HCT116 (cell line): ENCODE measurements around the gene CLASP1. TPM values are rescaled to one million over a fixed set of nuclear protein-coding genes. Genes with fewer than 3 reads are reported as not detected.

Source experiments
- ATAC-seq: fragments of 200-7000 bp; cut with Tn5 transposase; 2 replicates; pipeline ENCODE4 v1.9.1; 2020; ENCODE audit warnings: mild to moderate bottlenecking, moderate library complexity
- BruUV-seq: library from RNA; stranded (reverse); fragments of 400-500 nt; replicated peaks from 2 replicates; lab custom pipeline; 2021; lab: Mats Ljungman, UMichigan
- CTCF ChIA-PET: fragments of 300-600 bp; sonication (Branson Sonifier 250); formaldehyde crosslinking; loops from one replicate; lab custom pipeline; 2021; ENCODE audit warnings: antibody characterized with exemption; lab: Charles Lee
- POLR2A ChIA-PET: fragments of 300-600, 350-600 bp; sonication (Branson Sonifier 250); formaldehyde crosslinking; loops from one replicate; lab custom pipeline; 2021; ENCODE audit warnings: antibody characterized with exemption; lab: Charles Lee
- RAD21 ChIA-PET, 2 experiments: fragments of 300-600 bp; sonication (Branson Sonifier 250); formaldehyde crosslinking; loops; one replicate each; lab custom pipeline; 2023; ENCODE audit warnings: low total read pairs in 2 of 2; ENCODE audit not compliant: uncharacterized antibody in 2 of 2, unreplicated experiment in 2 of 2, low non-redundant PET in 1 of 2; lab: Charles Lee
- DNase-seq: peaks from one replicate; pipeline ENCODE4 v3.0.0-alpha.2; 2010; ENCODE audit warnings: low read depth, low spot score
- H2AFZ ChIP-seq: fragments of 200-600 bp; shearing (Covaris generic), sonication (generic); 2 replicates; pipeline ENCODE4 v1.6.1; 2017; ENCODE audit warnings: low read depth, mixed run types, mixed read lengths, antibody characterized with exemption, low read length; ENCODE audit not compliant: poor library complexity, severe bottlenecking
- H3K27ac ChIP-seq: 2 replicates; pipeline ENCODE4 v1.5.1; 2012; ENCODE audit warnings: low read depth, low read length
- H3K27me3 ChIP-seq: fragments of 200-600 bp; sonication (generic); 2 replicates; pipeline ENCODE4 v1.6.1; 2016; ENCODE audit warnings: mixed run types, low read length, mixed read lengths; ENCODE audit not compliant: insufficient read depth
- H3K36me3 ChIP-seq, 2 experiments: fragments of 200-500 bp in 1 of 2; fragments of 200-600 bp in 1 of 2; sonication (Bioruptor generic) in 1 of 2; sonication (generic) in 1 of 2; 2 replicates each; pipeline versions ENCODE4 v1.5.1 to v1.6.1; 2014 to 2016; ENCODE audit warnings: low read length in 2 of 2, inconsistent platforms in 1 of 2, mixed read lengths in 1 of 2, mixed run types in 1 of 2; ENCODE audit not compliant: insufficient read depth in 2 of 2, control insufficient read depth in 1 of 2
- H3K4me1 ChIP-seq, 2 experiments: fragments of 200-600 bp in 1 of 2; sonication (generic) in 1 of 2; 2 replicates each; pipeline versions ENCODE4 v1.5.1 to v1.6.1; 2012 to 2017; ENCODE audit warnings: low read length in 2 of 2, inconsistent platforms in 1 of 2, mild to moderate bottlenecking in 1 of 2, mixed read lengths in 1 of 2, mixed run types in 1 of 2, moderate library complexity in 1 of 2; ENCODE audit not compliant: insufficient read depth in 2 of 2, control insufficient read depth in 1 of 2
- H3K4me2 ChIP-seq: fragments of 200-600 bp; sonication (generic); 2 replicates; pipeline ENCODE4 v1.6.1; 2017; ENCODE audit warnings: mixed run types, low read length, mixed read lengths
- H3K4me3 ChIP-seq, 2 experiments: fragments of 200-600 bp in 1 of 2; sonication (generic) in 1 of 2; replicated peaks in 1 of 2; 2 replicates each; pipeline ENCODE4 v1.5.1; 2011 to 2016; ENCODE audit warnings: low read length in 2 of 2, control low read depth in 1 of 2, low read depth in 1 of 2, mild to moderate bottlenecking in 1 of 2, mixed read lengths in 1 of 2, mixed run types in 1 of 2
- H3K79me2 ChIP-seq: fragments of 200-600 bp; sonication (generic); 2 replicates; pipeline ENCODE4 v1.6.1; 2017; ENCODE audit warnings: mild to moderate bottlenecking, mixed run types, low read length, moderate library complexity, mixed read lengths; ENCODE audit not compliant: insufficient read depth
- H3K9ac ChIP-seq: fragments of 200-600 bp; sonication (generic); 2 replicates; pipeline ENCODE4 v1.6.1; 2016; ENCODE audit warnings: low read length, mixed read lengths
- H3K9me2 ChIP-seq: fragments of 200-600 bp; sonication (generic), shearing (Covaris generic); 2 replicates; pipeline ENCODE4 v1.6.1; 2017; ENCODE audit warnings: mixed run types, mild to moderate bottlenecking, moderate library complexity; ENCODE audit not compliant: insufficient read depth
- H3K9me3 ChIP-seq, 2 experiments: fragments of 200-500 bp in 1 of 2; fragments of 200-600 bp in 1 of 2; sonication (Bioruptor generic) in 1 of 2; sonication (generic) in 1 of 2; 2 replicates each; pipeline ENCODE4 v1.6.1; 2014 to 2017; ENCODE audit warnings: low read length in 2 of 2, mixed read lengths in 2 of 2, inconsistent platforms in 1 of 2, low read depth in 1 of 2, mild to moderate bottlenecking in 1 of 2, mixed run types in 1 of 2, moderate library complexity in 1 of 2; ENCODE audit not compliant: control insufficient read depth in 1 of 2, insufficient read depth in 1 of 2
- H4K20me1 ChIP-seq: fragments of 200-600 bp; sonication (generic), shearing (Covaris generic); 2 replicates; pipeline ENCODE4 v1.6.1; 2017; ENCODE audit warnings: mixed run types, mild to moderate bottlenecking, moderate library complexity; ENCODE audit not compliant: insufficient read depth
- CBX3 ChIP-seq: IDR thresholded peaks from 2 replicates; pipeline ENCODE4 v1.6.1; 2012; ENCODE audit warnings: low read depth
- CEBPB ChIP-seq: IDR thresholded peaks from 2 replicates; pipeline ENCODE4 v1.6.1; 2012; ENCODE audit warnings: low read depth
- ELF1 ChIP-seq: IDR thresholded peaks from 2 replicates; pipeline ENCODE4 v1.6.1; 2012; ENCODE audit warnings: low read depth, borderline replicate concordance
- EZH2phosphoT487 ChIP-seq: fragments of 200-600 bp; IDR thresholded peaks from 2 replicates; pipeline ENCODE4 v1.6.1; 2018; ENCODE audit warnings: antibody characterized with exemption, borderline replicate concordance
- JUND ChIP-seq: IDR thresholded peaks from 2 replicates; pipeline ENCODE4 v1.6.1; 2012
- POLR2A ChIP-seq: IDR thresholded peaks from 2 replicates; pipeline ENCODE4 v1.7.0; 2011; ENCODE audit warnings: borderline replicate concordance; ENCODE audit not compliant: insufficient read depth, insufficient read length; ENCODE audit errors: extremely low read depth
- RAD21 ChIP-seq: IDR thresholded peaks from 2 replicates; pipeline ENCODE4 v1.6.1; 2012; ENCODE audit warnings: low read depth, mild to moderate bottlenecking
- SP1 ChIP-seq: IDR thresholded peaks from 2 replicates; pipeline ENCODE4 v1.6.1; 2012; ENCODE audit warnings: low read depth
- SRF ChIP-seq: IDR thresholded peaks from 2 replicates; pipeline ENCODE4 v1.6.1; 2012; ENCODE audit warnings: low read depth
- TCF7L2 ChIP-seq: IDR thresholded peaks from 2 replicates; pipeline ENCODE4 v1.7.0; 2011; ENCODE audit warnings: borderline replicate concordance, inconsistent platforms; ENCODE audit not compliant: insufficient read depth, insufficient read length; ENCODE audit errors: extremely low read depth
- ZFX ChIP-seq: fragments of 450-650 bp; IDR thresholded peaks from 2 replicates; pipeline ENCODE4 v1.6.1; 2017
- ZNF274 ChIP-seq: fragments of 200-500 bp; sonication (Bioruptor generic); IDR thresholded peaks from 2 replicates; pipeline ENCODE4 v1.6.1; 2014; ENCODE audit warnings: mild to moderate bottlenecking, low read depth, low read length, inconsistent platforms
- intact Hi-C: fragments of 100-400 bp; cut with micrococcal nuclease; formaldehyde crosslinking; loops from 2 replicates; pipeline ENCODE4 v1.10.0; 2022
- total RNA-seq: library from RNA; stranded (reverse); gene quantifications from one replicate; pipeline ENCODE4 v1.2.1, GENCODE V29; 2021; ENCODE audit not compliant: unreplicated experiment
- TF ChIP-seq, protein P1 (sequence below): IDR thresholded peaks from 2 replicates; pipeline ENCODE4 v1.6.1; 2012
- TF ChIP-seq, protein P2 (sequence below): IDR thresholded peaks from 2 replicates; pipeline ENCODE4 v1.6.1; 2011; ENCODE audit warnings: mild to moderate bottlenecking, low read length, moderate library complexity; ENCODE audit not compliant: insufficient replicate concordance; ENCODE audit errors: extremely low read depth
- TF ChIP-seq, protein P3 (sequence below), 3 experiments: fragments of 200-600 bp in 1 of 3; sonication (generic) in 1 of 3; IDR thresholded peaks in 2 of 3; conservative IDR thresholded peaks in 1 of 3; 2 replicates each; pipeline ENCODE4 v1.5.1; 2012 to 2017; ENCODE audit warnings: low read depth in 2 of 3, low read length in 2 of 3, antibody characterized with exemption in 1 of 3, borderline replicate concordance in 1 of 3, control low read depth in 1 of 3, mild to moderate bottlenecking in 1 of 3, mixed read lengths in 1 of 3, mixed run types in 1 of 3, moderate library complexity in 1 of 3; ENCODE audit not compliant: insufficient read depth in 1 of 3
- TF ChIP-seq, protein P4 (sequence below): IDR thresholded peaks from 2 replicates; pipeline ENCODE4 v1.6.1; 2012; ENCODE audit warnings: low read depth

Gene CLASP1
- total RNA-seq, 1 experiment from 2014 or later, result 41.9 TPM

DNA sequence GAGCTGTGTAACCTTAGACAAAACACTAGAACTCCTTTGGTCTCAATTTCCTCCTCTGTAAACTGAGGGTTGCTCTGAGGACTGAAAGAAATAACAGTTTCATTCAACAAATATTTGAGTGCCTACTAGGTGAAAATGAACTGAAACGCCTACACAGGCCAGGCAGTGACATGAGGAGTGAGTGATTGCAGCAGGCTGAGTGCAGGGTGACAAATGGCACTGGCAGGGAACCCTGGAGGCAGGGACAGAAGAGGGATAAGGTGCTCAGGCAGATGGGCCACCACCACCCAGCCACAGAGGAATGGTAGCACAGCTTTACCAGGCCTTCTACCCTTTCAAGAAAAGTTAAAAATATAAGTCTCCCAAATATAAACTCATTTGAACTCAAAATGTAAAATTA is 130.1 kb downstream of the CLASP1 start:
- Histone ChIP-seq H3K79me2 (no peaks in the 10 kb centered on the region), H4K20me1 (no peaks in the 10 kb centered on the region), H3K9me3 (no peaks in the 10 kb centered on the region), H3K27ac (no peak overlapping the region), H3K4me3 (no peak overlapping the region), H3K4me2 (no peak overlapping the region), H3K36me3 (peaks cover 14 to 18% of the 10 kb centered on the region in 2 experiments; a peak in 3 of 4 replicates), H2AFZ (no peak overlapping the region), H3K9me2 (no peaks in the 10 kb centered on the region), H3K4me1 (no peaks in the 10 kb centered on the region), H3K27me3 (no peaks in the 10 kb centered on the region), H3K9ac (no peak overlapping the region)
- ATAC-seq, result no peak
- TF ChIP-seq, protein P1, sequence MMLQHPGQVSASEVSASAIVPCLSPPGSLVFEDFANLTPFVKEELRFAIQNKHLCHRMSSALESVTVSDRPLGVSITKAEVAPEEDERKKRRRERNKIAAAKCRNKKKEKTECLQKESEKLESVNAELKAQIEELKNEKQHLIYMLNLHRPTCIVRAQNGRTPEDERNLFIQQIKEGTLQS, result no peak
- TF ChIP-seq ELF1 (no peak), ZNF274 (no peak), JUND (no peak), EZH2phosphoT487 (no peak), CBX3 (no peak), ZFX (no peak), SP1 (no peak), POLR2A (no peak), CEBPB (no peak), TCF7L2 (no peak), SRF (no peak), RAD21 (no peak)
- TF ChIP-seq, protein P2, sequence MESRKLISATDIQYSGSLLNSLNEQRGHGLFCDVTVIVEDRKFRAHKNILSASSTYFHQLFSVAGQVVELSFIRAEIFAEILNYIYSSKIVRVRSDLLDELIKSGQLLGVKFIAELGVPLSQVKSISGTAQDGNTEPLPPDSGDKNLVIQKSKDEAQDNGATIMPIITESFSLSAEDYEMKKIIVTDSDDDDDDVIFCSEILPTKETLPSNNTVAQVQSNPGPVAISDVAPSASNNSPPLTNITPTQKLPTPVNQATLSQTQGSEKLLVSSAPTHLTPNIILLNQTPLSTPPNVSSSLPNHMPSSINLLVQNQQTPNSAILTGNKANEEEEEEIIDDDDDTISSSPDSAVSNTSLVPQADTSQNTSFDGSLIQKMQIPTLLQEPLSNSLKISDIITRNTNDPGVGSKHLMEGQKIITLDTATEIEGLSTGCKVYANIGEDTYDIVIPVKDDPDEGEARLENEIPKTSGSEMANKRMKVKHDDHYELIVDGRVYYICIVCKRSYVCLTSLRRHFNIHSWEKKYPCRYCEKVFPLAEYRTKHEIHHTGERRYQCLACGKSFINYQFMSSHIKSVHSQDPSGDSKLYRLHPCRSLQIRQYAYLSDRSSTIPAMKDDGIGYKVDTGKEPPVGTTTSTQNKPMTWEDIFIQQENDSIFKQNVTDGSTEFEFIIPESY, result no peak
- TF ChIP-seq, protein P3, sequence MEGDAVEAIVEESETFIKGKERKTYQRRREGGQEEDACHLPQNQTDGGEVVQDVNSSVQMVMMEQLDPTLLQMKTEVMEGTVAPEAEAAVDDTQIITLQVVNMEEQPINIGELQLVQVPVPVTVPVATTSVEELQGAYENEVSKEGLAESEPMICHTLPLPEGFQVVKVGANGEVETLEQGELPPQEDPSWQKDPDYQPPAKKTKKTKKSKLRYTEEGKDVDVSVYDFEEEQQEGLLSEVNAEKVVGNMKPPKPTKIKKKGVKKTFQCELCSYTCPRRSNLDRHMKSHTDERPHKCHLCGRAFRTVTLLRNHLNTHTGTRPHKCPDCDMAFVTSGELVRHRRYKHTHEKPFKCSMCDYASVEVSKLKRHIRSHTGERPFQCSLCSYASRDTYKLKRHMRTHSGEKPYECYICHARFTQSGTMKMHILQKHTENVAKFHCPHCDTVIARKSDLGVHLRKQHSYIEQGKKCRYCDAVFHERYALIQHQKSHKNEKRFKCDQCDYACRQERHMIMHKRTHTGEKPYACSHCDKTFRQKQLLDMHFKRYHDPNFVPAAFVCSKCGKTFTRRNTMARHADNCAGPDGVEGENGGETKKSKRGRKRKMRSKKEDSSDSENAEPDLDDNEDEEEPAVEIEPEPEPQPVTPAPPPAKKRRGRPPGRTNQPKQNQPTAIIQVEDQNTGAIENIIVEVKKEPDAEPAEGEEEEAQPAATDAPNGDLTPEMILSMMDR (IDR thresholded peaks at IDR 0.05 in 2 of 3, conservative IDR thresholded peaks at IDR 0.05 in 1 of 3; ENCODE audit: borderline replicate concordance in 1 of 3, insufficient read depth in 1 of 3, low read depth in 2 of 3, low read length in 2 of 3), result no peak
- TF ChIP-seq, protein P4, sequence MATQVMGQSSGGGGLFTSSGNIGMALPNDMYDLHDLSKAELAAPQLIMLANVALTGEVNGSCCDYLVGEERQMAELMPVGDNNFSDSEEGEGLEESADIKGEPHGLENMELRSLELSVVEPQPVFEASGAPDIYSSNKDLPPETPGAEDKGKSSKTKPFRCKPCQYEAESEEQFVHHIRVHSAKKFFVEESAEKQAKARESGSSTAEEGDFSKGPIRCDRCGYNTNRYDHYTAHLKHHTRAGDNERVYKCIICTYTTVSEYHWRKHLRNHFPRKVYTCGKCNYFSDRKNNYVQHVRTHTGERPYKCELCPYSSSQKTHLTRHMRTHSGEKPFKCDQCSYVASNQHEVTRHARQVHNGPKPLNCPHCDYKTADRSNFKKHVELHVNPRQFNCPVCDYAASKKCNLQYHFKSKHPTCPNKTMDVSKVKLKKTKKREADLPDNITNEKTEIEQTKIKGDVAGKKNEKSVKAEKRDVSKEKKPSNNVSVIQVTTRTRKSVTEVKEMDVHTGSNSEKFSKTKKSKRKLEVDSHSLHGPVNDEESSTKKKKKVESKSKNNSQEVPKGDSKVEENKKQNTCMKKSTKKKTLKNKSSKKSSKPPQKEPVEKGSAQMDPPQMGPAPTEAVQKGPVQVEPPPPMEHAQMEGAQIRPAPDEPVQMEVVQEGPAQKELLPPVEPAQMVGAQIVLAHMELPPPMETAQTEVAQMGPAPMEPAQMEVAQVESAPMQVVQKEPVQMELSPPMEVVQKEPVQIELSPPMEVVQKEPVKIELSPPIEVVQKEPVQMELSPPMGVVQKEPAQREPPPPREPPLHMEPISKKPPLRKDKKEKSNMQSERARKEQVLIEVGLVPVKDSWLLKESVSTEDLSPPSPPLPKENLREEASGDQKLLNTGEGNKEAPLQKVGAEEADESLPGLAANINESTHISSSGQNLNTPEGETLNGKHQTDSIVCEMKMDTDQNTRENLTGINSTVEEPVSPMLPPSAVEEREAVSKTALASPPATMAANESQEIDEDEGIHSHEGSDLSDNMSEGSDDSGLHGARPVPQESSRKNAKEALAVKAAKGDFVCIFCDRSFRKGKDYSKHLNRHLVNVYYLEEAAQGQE, result no peak
- ChIA-PET POLR2A (interaction anchor here (1.8 kb wide), 1 partner anchor 11 kb away, joined by 6 read pairs; the partner anchor contains the start of gene RNU4ATAC), CTCF (no interaction called here), RAD21 (no interaction called here)
- no peak for DNase-seq
- no TSS peak for BruUV-seq
- intact Hi-C loops, result no loop called here
